Activated effector memory CD4-positive, alpha-beta T cell treated with anti-CD3 and anti-CD28 coated beads, Interleukin-2, amount 50 U/mL, for 16 hours (primary cell): ENCODE data around the gene EIF4G1.
"Not testable (repeated sequence)": the region's sequence is repeated elsewhere in the genome, so short reads cannot be mapped to it uniquely, and the experiment has no call there.

Experiments used
- DNase-seq: peaks from one replicate; pipeline ENCODE4 v3.0.0-alpha.2; 2020

EIF4G1 gene

GRCh38 chr3:184335291-184335660 lies 20.9 kb downstream of the EIF4G1 start:
- no peak for DNase-seq

DNA sequence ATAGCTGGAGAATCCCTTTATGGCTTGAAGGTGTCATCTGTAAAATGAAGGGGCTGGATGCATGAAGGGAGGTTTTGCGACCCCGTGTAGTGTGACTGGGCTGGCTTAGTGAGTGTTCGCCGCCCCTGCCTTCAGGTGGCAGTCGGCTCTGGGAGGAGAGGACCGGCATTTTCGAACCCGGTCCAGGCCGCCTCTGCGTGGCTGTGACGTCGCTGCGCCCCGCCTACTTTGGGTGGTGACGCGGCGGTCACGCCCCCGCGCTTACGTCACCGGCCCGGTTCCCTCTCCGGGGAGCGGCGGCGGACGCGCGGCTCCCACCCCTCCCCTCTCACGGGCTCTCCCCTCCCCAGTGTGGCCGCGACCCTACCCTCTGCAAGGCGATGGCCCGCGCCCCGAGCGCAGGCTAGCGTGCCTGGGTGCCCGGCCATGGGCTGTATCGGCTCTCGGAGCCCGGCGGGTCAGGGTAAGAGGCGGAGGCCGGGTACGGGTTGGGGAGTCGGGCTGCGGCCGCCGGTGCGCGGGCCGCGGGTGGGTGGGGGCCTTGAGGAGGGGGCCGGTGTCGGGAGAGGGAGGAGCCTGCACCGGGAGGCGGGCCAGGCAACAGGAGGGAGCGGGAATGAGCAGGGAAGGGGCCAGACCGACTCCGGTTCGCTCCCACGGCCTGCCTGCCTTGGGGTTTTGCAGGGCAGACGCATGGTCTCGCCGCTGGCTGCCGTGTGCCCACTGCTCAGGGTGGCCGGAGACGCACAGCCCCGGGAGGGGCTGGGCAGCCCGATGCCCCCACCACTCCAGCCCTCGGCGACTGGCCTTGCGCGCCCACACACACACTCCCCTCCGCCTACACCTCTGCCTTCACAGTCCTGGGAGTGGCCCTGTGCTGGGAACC lies 21.5 kb downstream of the EIF4G1 start:
- peak; percentile 95 for DNase-seq

GRCh38 chr3:184336547-184337398 lies 22.4 kb downstream of the EIF4G1 start:
- DNase-seq = no peak

DNA sequence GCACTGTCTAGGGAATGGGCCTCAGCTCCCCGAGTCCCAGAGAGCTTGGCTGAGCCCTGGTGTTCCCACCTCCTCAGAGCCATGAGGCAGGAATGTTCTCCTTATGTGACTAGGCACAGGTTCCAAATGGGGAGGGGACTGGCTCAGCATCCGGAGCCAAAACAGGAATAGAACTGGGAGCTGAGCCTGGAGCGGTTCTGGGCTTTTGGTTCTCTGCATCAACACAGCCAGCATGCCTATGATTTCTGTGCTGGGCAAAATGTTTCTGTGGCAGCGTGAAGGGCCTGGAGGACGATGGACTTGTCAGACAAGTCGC lies 23.0 kb downstream of the EIF4G1 start, which contains the start of gene FAM131A:
FAM131A (plus strand) TSS at position 202 of the 316 bp plus-strand sequence; CDS start at position 233, 31 bp downstream.
- no peak for DNase-seq

GRCh38 chr3:184337981-184338380 lies 23.6 kb downstream of the EIF4G1 start:
- DNase-seq = no peak

GRCh38 chr3:184338511-184338945 lies 24.1 kb downstream of the EIF4G1 start:
- DNase-seq = peak; percentile 71

DNA sequence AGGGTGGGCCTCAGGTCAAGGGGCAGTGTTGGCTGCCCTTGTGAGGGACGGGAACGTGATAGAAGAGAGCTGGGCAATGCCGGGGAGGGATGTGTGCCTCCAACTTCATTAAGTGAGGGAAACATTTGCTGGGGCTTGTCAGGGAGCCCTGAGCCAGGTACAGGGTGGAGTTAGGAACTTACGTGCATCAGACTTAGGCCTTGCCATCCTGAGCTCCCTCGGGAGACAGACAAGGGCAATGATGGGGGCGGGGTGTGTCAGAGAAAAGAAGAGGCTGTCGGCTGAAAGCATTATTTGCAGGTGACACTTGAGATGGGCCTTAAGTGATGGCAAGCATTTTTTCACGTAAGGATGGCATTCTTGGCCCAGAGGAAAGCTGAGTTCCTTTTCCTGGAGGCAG lies 24.6 kb downstream of the EIF4G1 start:
- no peak for DNase-seq

- DNase-seq = not testable (repeated sequence)
Measured at GRCh38 chr3:184339451-184340135, 25.2 kb downstream of the EIF4G1 start.

- no peak for DNase-seq
Measured at GRCh38 chr3:184341925-184342324, 27.5 kb downstream of the EIF4G1 start.

DNA sequence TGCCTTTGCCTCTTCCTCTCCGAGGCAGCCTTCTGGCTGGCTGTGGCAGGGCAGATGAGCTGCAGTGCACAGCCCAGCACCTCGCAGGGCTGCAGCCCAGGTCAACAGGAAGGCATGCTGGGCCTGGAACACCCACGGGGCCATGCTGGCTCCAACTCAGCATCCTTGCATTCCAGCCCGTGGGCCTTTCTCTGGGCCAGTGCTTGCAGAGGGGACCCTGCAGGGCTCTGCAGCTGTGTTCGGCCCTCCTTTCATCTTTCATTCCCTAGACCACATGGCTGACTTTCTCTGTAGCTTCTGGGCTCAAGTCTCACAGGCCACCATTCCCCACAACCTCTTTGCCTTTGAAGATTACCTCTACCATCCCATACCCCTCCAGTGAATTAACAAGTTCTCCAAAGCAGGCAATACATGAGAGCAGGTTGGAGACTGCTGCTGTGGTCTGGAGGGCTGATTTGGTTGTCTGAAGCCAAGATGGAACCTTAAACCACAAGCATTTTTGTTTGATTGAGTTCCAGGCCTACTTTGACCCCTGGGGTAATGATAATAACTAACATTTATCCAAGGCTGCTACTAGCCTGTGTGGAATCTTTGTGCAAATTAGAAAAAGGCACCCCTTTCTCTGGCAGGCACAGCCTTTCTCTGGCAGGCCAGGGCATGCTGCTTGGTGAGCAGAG lies 28.9 kb downstream of the EIF4G1 start:
- no peak for DNase-seq

- no peak for DNase-seq
Measured at GRCh38 chr3:184344579-184345316, 30.3 kb downstream of the EIF4G1 start.

- DNase-seq = no peak
Measured at GRCh38 chr3:184345317-184346144, 31.1 kb downstream of the EIF4G1 start.

DNA sequence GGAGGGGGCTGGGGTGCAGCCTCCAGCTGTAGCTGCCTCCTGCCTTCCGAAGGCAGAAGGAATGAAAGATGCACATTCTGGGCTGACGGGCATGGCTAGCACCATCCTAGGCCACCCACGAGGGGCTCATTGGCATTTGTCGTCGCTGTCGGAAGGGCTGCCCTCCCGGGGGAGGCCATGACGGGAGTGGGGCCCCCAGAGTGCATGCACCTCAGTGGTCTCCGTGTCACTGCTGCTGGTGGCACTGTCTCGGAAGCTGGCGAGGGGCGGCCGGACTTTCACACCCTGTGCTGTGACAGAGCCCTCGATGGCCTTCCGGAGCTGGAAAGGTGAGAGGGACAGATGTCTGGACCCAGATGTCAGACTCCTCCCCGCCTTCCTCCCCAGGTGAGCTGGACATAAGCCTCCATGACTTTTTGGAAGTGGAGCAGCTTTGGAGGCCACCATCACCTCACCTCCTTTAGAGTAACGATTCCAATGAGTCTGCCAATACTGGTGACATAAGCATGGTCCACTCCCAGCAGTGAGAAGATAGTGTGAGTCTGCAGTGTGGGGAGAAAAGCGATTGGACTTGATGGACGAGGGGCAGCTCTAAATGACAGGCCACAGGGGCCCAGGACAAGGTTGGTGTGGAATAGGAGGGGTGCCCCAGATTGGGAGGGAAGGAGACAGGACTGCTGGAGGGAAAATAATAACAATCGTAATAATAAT lies 32.2 kb downstream of the EIF4G1 start:
- DNase-seq = no peak

DNA sequence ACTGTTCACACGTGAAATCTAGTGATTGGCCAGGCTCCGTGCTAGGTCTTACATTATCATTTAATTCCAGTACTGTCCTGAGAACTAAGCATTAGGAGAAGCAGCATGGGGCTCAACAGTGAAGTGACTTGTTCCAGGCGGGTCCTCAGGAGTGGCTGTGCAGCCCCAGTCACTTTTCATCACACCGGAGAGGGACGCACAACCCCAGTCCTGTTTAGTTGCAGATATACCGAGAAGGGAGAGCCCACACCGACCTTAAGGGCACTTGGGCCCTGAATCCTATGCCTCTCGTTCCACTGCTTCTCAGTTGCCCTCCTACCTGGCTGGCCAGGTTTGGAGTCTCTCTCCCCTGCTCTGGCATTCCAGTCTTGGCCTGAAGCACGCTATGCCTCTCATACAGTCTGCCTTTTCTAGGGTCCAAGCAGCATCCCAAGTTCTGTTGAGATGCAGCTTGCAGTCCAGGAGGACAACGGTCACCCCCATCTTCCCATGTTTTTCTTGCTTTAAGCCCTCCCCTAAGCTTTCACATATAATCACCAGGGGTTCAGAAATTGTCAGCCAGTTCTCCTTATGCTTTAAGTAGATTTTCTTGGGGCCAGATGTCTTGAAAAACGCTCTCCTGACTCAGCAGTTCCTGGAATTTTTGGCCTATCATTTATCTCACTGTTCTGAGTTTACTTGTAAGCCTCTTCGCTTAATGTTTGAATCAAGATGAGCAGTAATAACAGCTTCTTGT lies 33.1 kb downstream of the EIF4G1 start:
- no peak for DNase-seq

GRCh38 chr3:184348057-184348382 lies 33.6 kb downstream of the EIF4G1 start:
- DNase-seq = no peak

DNA sequence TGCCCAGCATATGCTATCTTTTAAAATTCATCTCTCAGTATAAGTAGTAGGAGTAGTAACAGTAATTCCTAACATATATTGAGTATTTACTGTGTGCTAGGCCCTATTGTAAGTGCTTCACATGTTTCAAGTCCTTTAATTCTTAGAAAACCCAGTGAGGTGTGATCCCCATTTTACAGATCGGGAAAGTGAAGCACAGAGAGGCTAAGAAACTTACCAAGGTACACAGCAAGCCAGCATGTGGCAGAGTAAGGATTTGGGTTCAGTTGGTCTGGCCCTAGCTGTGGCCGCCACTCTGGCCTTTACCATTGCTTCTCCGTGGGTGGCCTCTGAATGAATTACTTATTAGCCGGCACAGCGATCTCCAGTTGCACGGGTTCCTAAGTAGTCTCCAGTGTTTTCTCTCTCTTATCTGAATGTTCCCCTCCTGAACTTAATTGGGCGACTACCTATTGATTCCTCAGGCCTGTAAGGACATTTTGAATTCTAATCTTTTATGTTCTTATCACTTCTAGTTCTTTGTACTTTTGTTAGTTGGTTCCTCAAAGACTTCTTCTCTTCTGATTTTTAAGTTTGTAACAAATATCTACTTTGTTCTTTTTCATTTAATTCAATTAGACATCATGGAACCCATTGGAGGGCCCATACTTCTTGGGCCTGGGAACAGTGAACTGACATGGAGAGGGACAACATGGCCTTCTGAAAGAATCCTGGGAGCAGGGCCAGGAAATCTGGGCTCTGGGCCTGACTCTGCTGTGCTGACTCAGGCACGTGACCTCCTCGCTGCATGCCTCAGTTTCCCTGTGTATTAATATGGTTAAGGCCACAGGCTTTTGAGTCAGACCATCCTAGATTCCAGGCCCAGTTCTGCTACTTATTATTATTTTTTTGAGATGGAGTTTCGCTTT lies 35.4 kb downstream of the EIF4G1 start:
- no peak for DNase-seq

GRCh38 chr3:184350618-184351017 lies 36.2 kb downstream of the EIF4G1 start:
- DNase-seq = no peak

DNA sequence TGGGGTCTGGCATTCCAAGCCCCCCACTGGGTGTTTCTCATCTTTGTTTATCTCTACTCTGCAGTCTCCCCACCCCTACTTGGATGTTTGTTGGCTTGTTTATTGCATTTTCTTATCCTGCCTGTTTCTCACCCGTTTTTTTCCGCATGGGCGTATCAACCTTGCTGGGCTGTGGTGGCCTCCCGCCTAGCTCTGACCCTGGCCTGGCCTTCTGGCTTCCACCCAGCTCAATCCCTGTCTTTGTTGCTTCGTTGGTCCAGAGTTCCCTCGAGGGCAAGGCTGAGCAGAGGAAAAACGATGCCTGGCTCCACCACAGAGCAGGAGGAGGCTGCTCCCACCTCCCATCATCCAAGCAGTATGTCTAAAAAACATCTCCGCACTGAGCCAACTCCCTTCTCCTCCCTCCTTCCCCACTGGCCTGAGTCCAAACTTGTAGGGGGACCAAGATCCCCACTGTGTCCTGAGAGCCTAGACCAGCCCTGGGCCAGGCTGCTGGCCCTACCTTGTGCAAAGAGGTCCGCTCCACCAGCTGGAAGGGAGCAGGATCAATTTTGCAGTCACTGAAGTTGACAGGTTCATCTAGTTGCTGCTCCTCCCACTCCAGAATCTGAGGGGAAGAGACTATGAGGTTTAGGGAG lies 37.2 kb downstream of the EIF4G1 start:
- no peak for DNase-seq
